Measurements from ENCODE around the gene PNKD.

Gene PNKD

GRCh38 chr2:218273908-218274249 lies 3.6 kb downstream of the PNKD start:
- no peak for DNase-seq

GRCh38 chr2:218274586-218274985 lies 4.3 kb downstream of the PNKD start:
- no peak for DNase-seq

GRCh38 chr2:218275371-218276072 lies 5.2 kb downstream of the PNKD start:
- DNase-seq, result no peak

- no peak for DNase-seq
Measured at GRCh38 chr2:218276986-218277755, 6.9 kb downstream of the PNKD start.

GRCh38 chr2:218277921-218278320 lies 7.6 kb downstream of the PNKD start:
- DNase-seq, result no peak

GRCh38 chr2:218278531-218279360 lies 8.4 kb downstream of the PNKD start:
- DNase-seq, result no peak

GRCh38 chr2:218280260-218280870 lies 10.0 kb downstream of the PNKD start:
- DNase-seq, result no peak

GRCh38 chr2:218281449-218281848 lies 11.1 kb downstream of the PNKD start:
- DNase-seq, result no peak

GRCh38 chr2:218282173-218282991 lies 12.1 kb downstream of the PNKD start:
- DNase-seq, result peak; percentile 53

GRCh38 chr2:218284106-218284811 lies 13.9 kb downstream of the PNKD start:
- peak; percentile 77 for DNase-seq

GRCh38 chr2:218285604-218286003 lies 15.3 kb downstream of the PNKD start:
- DNase-seq, result peak; percentile 33

GRCh38 chr2:218286570-218287459 lies 16.5 kb downstream of the PNKD start:
- DNase-seq, result peak; percentile 96

- no peak for DNase-seq
Measured at GRCh38 chr2:218289639-218290315, 19.5 kb downstream of the PNKD start.

- no peak for DNase-seq
Measured at GRCh38 chr2:218290316-218291261, 20.3 kb downstream of the PNKD start.

- peak; percentile 27 for DNase-seq
Measured at GRCh38 chr2:218291318-218292047, 21.2 kb downstream of the PNKD start.

- peak; percentile 73 for DNase-seq
Measured at GRCh38 chr2:218292048-218293014, 22.0 kb downstream of the PNKD start, which contains the start of gene TMBIM1. Gene TMBIM1 (minus strand): TSS chr2:218292503. CDS start chr2:218282141, 10,362 bp downstream.
